HG03432 (cell line): Measurements from ENCODE around the gene EPB41L5.
"Not testable (repeated sequence)": the region's sequence is repeated elsewhere in the genome, so short reads cannot be mapped to it uniquely, and the experiment has no call there.

Source experiments
- ATAC-seq: cut with Tn5 transposase; IDR thresholded peaks from one replicate; pipeline ENCODE4 v1.9.1; 2021; ENCODE audit warnings: mild to moderate bottlenecking, moderate library complexity; ENCODE audit not compliant: unreplicated experiment

The EPB41L5 gene

GRCh38 chr2:120012771-120013596, at the start of gene EPB41L5:
Gene EPB41L5 (plus strand): TSS chr2:120013077. CDS start chr2:120019085, 6,008 bp downstream.
- ATAC-seq = peak; percentile 98

- ATAC-seq = no peak
Observed at GRCh38 chr2:119981896-119982295, 31.0 kb upstream of the EPB41L5 start.

- ATAC-seq = no peak
Observed at GRCh38 chr2:119982506-119982905, 30.4 kb upstream of the EPB41L5 start.

- ATAC-seq = no peak
Observed at GRCh38 chr2:119983108-119983507, 29.8 kb upstream of the EPB41L5 start.

- ATAC-seq = no peak
Observed at GRCh38 chr2:119996148-119996547, 16.7 kb upstream of the EPB41L5 start.

GRCh38 chr2:119996896-119997891, 15.7 kb upstream of the EPB41L5 start:
- ATAC-seq = not testable (repeated sequence)

GRCh38 chr2:120001471-120001870, 11.4 kb upstream of the EPB41L5 start:
- no peak for ATAC-seq

- ATAC-seq = no peak
Observed at GRCh38 chr2:120004254-120004653, 8.6 kb upstream of the EPB41L5 start.

- peak; percentile 94 for ATAC-seq
Observed at GRCh38 chr2:120005834-120006521, 6.9 kb upstream of the EPB41L5 start.

- ATAC-seq = no peak
Observed at GRCh38 chr2:120007851-120008250, 5.0 kb upstream of the EPB41L5 start.

GRCh38 chr2:120012363-120012762, 514 bp upstream of the EPB41L5 start:
- ATAC-seq = no peak

GRCh38 chr2:120013597-120014223, 833 bp downstream of the EPB41L5 start:
- ATAC-seq = no peak

GRCh38 chr2:120014226-120014980, 1.5 kb downstream of the EPB41L5 start:
- no peak for ATAC-seq

- ATAC-seq = no peak
Observed at GRCh38 chr2:120016800-120017199, 3.9 kb downstream of the EPB41L5 start.

- no peak for ATAC-seq
Observed at GRCh38 chr2:120017201-120017600, 4.3 kb downstream of the EPB41L5 start.

GRCh38 chr2:120018549-120018948, 5.7 kb downstream of the EPB41L5 start:
- no peak for ATAC-seq

GRCh38 chr2:120020554-120020953, 7.7 kb downstream of the EPB41L5 start:
- no peak for ATAC-seq

- not testable (repeated sequence) for ATAC-seq
Observed at GRCh38 chr2:120022505-120022904, 9.6 kb downstream of the EPB41L5 start.

GRCh38 chr2:120026890-120027289, 14.0 kb downstream of the EPB41L5 start:
- ATAC-seq = no peak

- no peak for ATAC-seq
Observed at GRCh38 chr2:120028795-120029194, 15.9 kb downstream of the EPB41L5 start.
